ENCODE data around the gene CHCHD3. TPM values are rescaled to one million over a fixed set of nuclear protein-coding genes. Genes with fewer than 3 reads are reported as not detected.

The CHCHD3 gene
- total RNA-seq, 5 donors from 2014 or later (not counting 1 experiment from before 2014, with no cell fraction given), result 25.6 to 33.7 (median 30.3) TPM

DNA sequence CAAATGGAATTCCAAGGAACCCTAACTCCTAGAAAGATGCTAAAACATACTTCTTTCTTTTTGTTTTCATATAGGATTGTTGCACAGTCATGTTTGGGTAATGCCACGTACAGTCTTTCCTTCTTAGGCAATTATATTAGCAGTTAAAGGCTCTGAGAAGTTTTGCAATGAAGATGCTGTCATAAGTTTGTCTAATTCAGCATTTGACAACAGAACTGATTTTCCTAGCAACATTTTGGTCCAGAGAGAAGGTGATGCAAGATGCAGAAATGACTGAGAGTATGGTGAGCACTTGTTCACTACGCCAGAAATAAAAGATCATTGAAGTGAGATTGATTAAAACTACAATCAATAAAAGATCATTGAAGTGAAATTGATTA lies 321.7 kb downstream of the CHCHD3 start:
- H3K36me3 ChIP-seq (ENCODE audit: control insufficient read depth in 2 of 2, extremely low read depth in 1 of 2, insufficient read depth in 1 of 2, low read length in 1 of 2), result no peaks in the 10 kb centered on the region
- H3K27me3 ChIP-seq (replicated peaks in 1 of 2; ENCODE audit: control insufficient read depth in 2 of 2, extremely low read depth in 1 of 2, insufficient read depth in 2 of 2, low read length in 1 of 2), result peaks cover 0 to 3% of the 10 kb centered on the region in 2 experiments
- Mint-ChIP-seq H3K9me3 (no peaks in the 10 kb centered on the region), H3K4me3 (no peak overlapping the region), H3K27me3 (no peaks in the 10 kb centered on the region), H3K27ac (no peak overlapping the region), H3K36me3 (no peaks in the 10 kb centered on the region), H3K4me1 (peaks cover 5 to 12% (median 10%) of the 10 kb centered on the region in 3 donors)
- ChIA-PET POLR2A (no interaction called here), CTCF (no interaction called here)
- H3K4me1 ChIP-seq (ENCODE audit: control insufficient read depth in 1 of 2, extremely low read depth in 1 of 2, insufficient read depth in 2 of 2, low read length in 2 of 2), result peaks cover 0 to 5% of the 10 kb centered on the region in 2 experiments
- WGBS (ENCODE audit: insufficient coverage), result no CpG with 5 or more reads among the region's 2 CpGs
- H3K9me3 ChIP-seq, result no peaks in the 10 kb centered on the region
- H3K4me3 ChIP-seq (ENCODE audit: control insufficient read depth in 1 of 2, extremely low read depth in 1 of 2, low read length in 1 of 2), result no peak overlapping the region
- H3K27ac ChIP-seq (ENCODE audit: low read length), result no peak overlapping the region
- no peak for DNase-seq
- ATAC-seq (replicated peaks in 1 of 4), result no peak

DNA sequence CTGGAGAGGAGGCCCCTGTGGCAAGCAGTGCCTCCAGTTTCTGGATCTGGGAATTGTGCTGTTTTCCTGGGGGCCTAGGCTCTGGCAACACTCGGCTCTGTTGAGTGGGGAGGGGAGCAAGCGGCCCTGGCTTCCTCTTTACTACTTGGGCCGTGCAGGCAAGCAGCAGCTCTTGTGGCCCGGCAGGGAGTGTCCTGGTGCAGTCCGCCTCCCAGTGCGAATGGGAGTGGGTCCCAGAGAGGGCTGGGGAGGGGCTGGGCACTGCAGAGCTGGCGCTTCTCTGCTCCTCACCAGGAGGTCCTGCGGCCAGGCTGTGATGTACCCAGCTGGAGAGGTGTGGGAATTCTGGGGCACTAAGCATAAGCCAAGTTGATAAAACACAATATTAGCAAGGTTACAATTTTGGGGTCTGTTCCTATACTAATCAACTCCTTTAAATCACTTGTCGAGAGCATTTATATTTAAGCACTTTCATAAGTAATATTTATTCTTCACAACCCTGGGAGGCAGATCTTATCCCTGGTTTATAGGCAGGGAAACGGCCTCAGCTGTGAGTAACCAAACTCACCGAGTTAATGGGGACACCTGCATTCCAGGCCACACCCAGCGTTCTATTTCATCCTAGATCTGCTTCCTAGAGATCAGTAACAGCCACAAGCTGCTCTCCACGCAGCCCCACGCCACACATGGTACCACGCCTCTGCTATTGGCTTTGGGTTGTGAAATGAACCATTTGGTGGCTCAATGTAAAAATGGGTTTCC lies 322.2 kb downstream of the CHCHD3 start:
- no peak for ATAC-seq (replicated peaks in 1 of 4)
- Histone ChIP-seq H3K9me3 (no peaks in the 10 kb centered on the region), H3K4me3 (ENCODE audit: control insufficient read depth in 1 of 2, extremely low read depth in 1 of 2, low read length in 1 of 2) (no peak overlapping the region), H3K36me3 (ENCODE audit: control insufficient read depth in 2 of 2, extremely low read depth in 1 of 2, insufficient read depth in 1 of 2, low read length in 1 of 2) (no peaks in the 10 kb centered on the region), H3K27me3 (replicated peaks in 1 of 2; ENCODE audit: control insufficient read depth in 2 of 2, extremely low read depth in 1 of 2, insufficient read depth in 2 of 2, low read length in 1 of 2) (peaks cover 0 to 3% of the 10 kb centered on the region in 2 experiments), H3K27ac (ENCODE audit: low read length) (no peak overlapping the region), H3K4me1 (ENCODE audit: control insufficient read depth in 1 of 2, extremely low read depth in 1 of 2, insufficient read depth in 2 of 2, low read length in 2 of 2) (peaks cover 0 to 5% of the 10 kb centered on the region in 2 experiments)
- Mint-ChIP-seq H3K4me1 (peaks cover 5 to 16% (median 10%) of the 10 kb centered on the region in 3 donors), H3K9me3 (no peaks in the 10 kb centered on the region), H3K27ac (no peak overlapping the region), H3K36me3 (no peaks in the 10 kb centered on the region), H3K27me3 (no peaks in the 10 kb centered on the region), H3K4me3 (no peak overlapping the region)
- no peak for DNase-seq
- CTCF ChIA-PET, result no interaction called here
- POLR2A ChIA-PET, result no interaction called here
- WGBS (ENCODE audit: insufficient coverage), result 76% methylated on average over 3 of the region's 15 CpGs

DNA sequence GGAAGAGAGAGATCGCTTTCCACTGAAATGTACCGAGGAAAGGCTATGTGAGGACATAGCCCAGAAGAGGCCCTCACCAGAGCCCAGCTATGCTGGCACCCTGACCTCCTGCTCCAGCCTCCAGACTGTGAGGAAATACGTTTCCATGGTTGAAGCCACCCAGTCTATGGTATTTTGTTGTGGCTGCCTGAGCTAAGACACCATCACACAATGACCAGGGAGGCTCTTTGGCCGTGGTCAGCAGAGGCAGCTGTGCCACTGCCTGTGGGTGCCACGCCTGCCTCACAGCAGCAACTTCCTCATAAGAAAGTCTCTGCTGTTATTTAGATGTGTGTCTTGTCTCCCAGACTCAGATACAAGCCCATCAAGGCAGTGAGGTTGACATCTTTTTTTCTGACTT lies 322.9 kb downstream of the CHCHD3 start:
- Mint-ChIP-seq H3K9me3 (no peaks in the 10 kb centered on the region), H3K27ac (no peak overlapping the region), H3K4me1 (peaks cover 5 to 16% (median 10%) of the 10 kb centered on the region in 3 donors), H3K27me3 (no peaks in the 10 kb centered on the region), H3K4me3 (no peak overlapping the region), H3K36me3 (no peaks in the 10 kb centered on the region)
- ChIA-PET POLR2A (no interaction called here), CTCF (no interaction called here)
- no peak for DNase-seq
- no CpG with 5 or more reads among the region's 5 CpGs for WGBS (ENCODE audit: insufficient coverage)
- no peak overlapping the region for H3K4me3 ChIP-seq (ENCODE audit: control insufficient read depth in 1 of 2, extremely low read depth in 1 of 2, low read length in 1 of 2)
- peaks cover 0 to 5% of the 10 kb centered on the region in 2 experiments for H3K4me1 ChIP-seq (ENCODE audit: control insufficient read depth in 1 of 2, extremely low read depth in 1 of 2, insufficient read depth in 2 of 2, low read length in 2 of 2)
- H3K9me3 ChIP-seq, result no peaks in the 10 kb centered on the region
- H3K27me3 ChIP-seq (replicated peaks in 1 of 2; ENCODE audit: control insufficient read depth in 2 of 2, extremely low read depth in 1 of 2, insufficient read depth in 2 of 2, low read length in 1 of 2), result peaks cover 0 to 3% of the 10 kb centered on the region in 2 experiments
- no peak for ATAC-seq (replicated peaks in 1 of 4)
- no peaks in the 10 kb centered on the region for H3K36me3 ChIP-seq (ENCODE audit: control insufficient read depth in 2 of 2, extremely low read depth in 1 of 2, insufficient read depth in 1 of 2, low read length in 1 of 2)
- no peak overlapping the region for H3K27ac ChIP-seq (ENCODE audit: low read length)

DNA sequence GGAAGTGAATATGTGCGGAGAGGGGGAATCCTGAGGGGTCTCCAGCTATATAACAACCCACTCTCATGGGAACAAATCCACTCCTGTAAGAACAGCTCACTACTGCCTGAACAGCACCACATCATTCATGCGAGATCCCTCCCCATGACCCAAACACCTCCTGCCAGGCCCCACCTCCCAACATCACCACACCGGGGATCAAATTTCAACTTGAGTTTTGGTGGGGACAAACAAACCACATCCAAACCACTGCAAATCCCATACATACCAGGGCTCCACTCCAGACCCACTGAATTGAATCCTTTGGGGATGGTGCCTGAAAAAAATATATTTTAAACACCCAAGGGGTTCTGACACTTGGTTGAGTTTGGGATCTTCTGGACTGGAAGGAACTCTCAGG lies 324.1 kb downstream of the CHCHD3 start:
- Mint-ChIP-seq H3K4me1 (peaks cover 5 to 16% (median 10%) of the 10 kb centered on the region in 3 donors), H3K27me3 (no peaks in the 10 kb centered on the region), H3K36me3 (no peaks in the 10 kb centered on the region), H3K9me3 (no peaks in the 10 kb centered on the region), H3K27ac (no peak overlapping the region), H3K4me3 (no peak overlapping the region)
- ATAC-seq (replicated peaks in 1 of 4) (no peak), DNase-seq (no peak)
- Histone ChIP-seq H3K4me3 (ENCODE audit: control insufficient read depth in 1 of 2, extremely low read depth in 1 of 2, low read length in 1 of 2) (no peak overlapping the region), H3K9me3 (no peaks in the 10 kb centered on the region), H3K27ac (ENCODE audit: low read length) (no peak overlapping the region), H3K27me3 (replicated peaks in 1 of 2; ENCODE audit: control insufficient read depth in 2 of 2, extremely low read depth in 1 of 2, insufficient read depth in 2 of 2, low read length in 1 of 2) (peaks cover 0 to 3% of the 10 kb centered on the region in 2 experiments), H3K4me1 (ENCODE audit: control insufficient read depth in 1 of 2, extremely low read depth in 1 of 2, insufficient read depth in 2 of 2, low read length in 2 of 2) (peaks cover 0 to 5% of the 10 kb centered on the region in 2 experiments), H3K36me3 (ENCODE audit: control insufficient read depth in 2 of 2, extremely low read depth in 1 of 2, insufficient read depth in 1 of 2, low read length in 1 of 2) (no peaks in the 10 kb centered on the region)
- CTCF ChIA-PET, result no interaction called here
- WGBS (ENCODE audit: insufficient coverage), result 50% methylated on average over 1 of the region's 3 CpGs
- POLR2A ChIA-PET, result no interaction called here

DNA sequence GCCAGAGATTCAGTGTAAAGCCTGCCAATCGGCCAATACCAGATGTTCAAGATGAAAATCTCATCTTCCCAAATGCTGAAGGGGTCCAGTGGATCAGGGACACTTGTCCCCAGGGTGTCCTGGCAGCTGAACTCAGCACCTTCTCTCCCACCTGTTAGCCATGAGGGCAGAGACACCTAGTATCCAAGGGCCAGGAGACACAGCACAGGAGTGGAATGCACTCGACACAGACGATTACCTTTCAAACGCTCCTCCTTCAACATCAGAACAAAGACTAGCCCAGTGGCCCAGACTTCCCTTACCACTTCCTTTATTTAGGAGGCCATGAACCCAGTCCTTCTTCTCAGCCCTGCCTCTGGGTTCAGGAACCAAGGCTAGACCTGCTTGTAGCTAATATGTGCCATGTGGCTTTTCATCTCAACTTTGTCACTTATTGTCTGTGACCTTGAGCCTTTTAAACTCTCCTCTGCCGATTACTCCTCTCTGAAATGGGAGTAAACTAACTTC lies 325.4 kb downstream of the CHCHD3 start:
- ATAC-seq (replicated peaks in 1 of 4) (no peak), DNase-seq (no peak)
- WGBS (ENCODE audit: insufficient coverage), result 36% methylated on average over 4 of the region's 5 CpGs
- H3K4me3 ChIP-seq (ENCODE audit: control insufficient read depth in 1 of 2, extremely low read depth in 1 of 2, low read length in 1 of 2), result no peak overlapping the region
- Mint-ChIP-seq H3K27me3 (no peaks in the 10 kb centered on the region), H3K27ac (no peak overlapping the region), H3K4me3 (no peak overlapping the region), H3K36me3 (no peaks in the 10 kb centered on the region), H3K4me1 (peaks cover 5 to 16% (median 10%) of the 10 kb centered on the region in 3 donors), H3K9me3 (no peaks in the 10 kb centered on the region)
- H3K36me3 ChIP-seq (ENCODE audit: control insufficient read depth in 2 of 2, extremely low read depth in 1 of 2, insufficient read depth in 1 of 2, low read length in 1 of 2), result no peaks in the 10 kb centered on the region
- ChIA-PET CTCF (no interaction called here), POLR2A (no interaction called here)
- peaks cover 0 to 5% of the 10 kb centered on the region in 2 experiments for H3K4me1 ChIP-seq (ENCODE audit: control insufficient read depth in 1 of 2, extremely low read depth in 1 of 2, insufficient read depth in 2 of 2, low read length in 2 of 2)
- H3K27ac ChIP-seq (ENCODE audit: low read length), result no peak overlapping the region
- H3K9me3 ChIP-seq, result no peaks in the 10 kb centered on the region
- no peaks in the 10 kb centered on the region for H3K27me3 ChIP-seq (replicated peaks in 1 of 2; ENCODE audit: control insufficient read depth in 2 of 2, extremely low read depth in 1 of 2, insufficient read depth in 2 of 2, low read length in 1 of 2)

DNA sequence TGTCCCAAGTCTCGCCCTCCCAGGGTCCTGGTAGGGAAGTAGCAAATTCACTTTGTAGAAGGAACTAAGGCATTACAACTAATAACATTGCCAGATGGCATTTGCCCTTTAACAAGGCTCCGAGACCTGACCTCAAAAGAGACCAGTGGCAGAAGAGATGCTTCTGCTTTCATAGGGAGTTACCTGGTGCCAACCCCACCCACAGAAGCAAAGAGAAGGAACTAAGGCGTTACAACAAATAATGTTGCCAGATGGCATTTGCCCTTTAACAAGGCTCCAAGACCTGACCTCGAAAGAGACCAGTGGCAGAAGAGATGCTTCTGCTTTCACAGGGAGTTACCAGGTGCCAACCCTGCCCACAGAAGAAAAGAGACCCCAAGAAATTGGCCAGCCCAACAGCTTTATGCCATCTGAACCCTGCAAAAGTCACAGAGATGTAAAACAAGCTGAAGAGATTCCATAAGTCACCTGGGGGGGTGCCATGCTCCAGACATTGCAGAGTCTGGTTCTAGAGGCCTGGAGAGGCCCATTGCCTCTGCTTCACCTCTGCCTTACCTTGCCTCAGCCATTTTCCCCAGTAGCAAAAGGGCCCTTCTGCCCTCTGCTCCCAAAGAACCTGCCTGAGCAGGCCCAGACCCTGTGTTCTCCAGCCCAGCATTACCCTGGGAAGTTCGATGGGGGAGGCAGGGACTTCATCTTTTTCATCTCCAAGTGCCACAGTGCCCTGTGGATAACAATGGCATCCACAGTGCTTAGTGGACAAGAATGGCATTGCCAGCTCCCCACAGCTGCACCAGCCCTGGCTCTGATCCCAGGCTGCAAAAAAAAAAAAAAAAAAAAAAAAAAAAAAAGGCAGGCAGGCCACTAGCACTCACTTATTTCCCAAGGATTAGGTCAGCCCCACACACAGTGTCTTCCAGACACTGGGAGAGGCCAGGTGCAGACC lies 326.1 kb downstream of the CHCHD3 start:
- Histone ChIP-seq H3K4me3 (ENCODE audit: control insufficient read depth in 1 of 2, extremely low read depth in 1 of 2, low read length in 1 of 2) (no peak overlapping the region), H3K27ac (ENCODE audit: low read length) (no peak overlapping the region), H3K36me3 (ENCODE audit: control insufficient read depth in 2 of 2, extremely low read depth in 1 of 2, insufficient read depth in 1 of 2, low read length in 1 of 2) (no peaks in the 10 kb centered on the region), H3K27me3 (replicated peaks in 1 of 2; ENCODE audit: control insufficient read depth in 2 of 2, extremely low read depth in 1 of 2, insufficient read depth in 2 of 2, low read length in 1 of 2) (peaks cover 0 to 6% of the 10 kb centered on the region in 2 experiments), H3K4me1 (ENCODE audit: control insufficient read depth in 1 of 2, extremely low read depth in 1 of 2, insufficient read depth in 2 of 2, low read length in 2 of 2) (peaks cover 0 to 5% of the 10 kb centered on the region in 2 experiments), H3K9me3 (no peaks in the 10 kb centered on the region)
- CTCF ChIA-PET, result no interaction called here
- Mint-ChIP-seq H3K9me3 (no peaks in the 10 kb centered on the region), H3K4me3 (no peak overlapping the region), H3K27ac (no peak overlapping the region), H3K27me3 (no peaks in the 10 kb centered on the region), H3K4me1 (peaks cover 5 to 16% (median 10%) of the 10 kb centered on the region in 3 donors), H3K36me3 (no peaks in the 10 kb centered on the region)
- WGBS (ENCODE audit: insufficient coverage), result 79% methylated on average over 3 of the region's 5 CpGs
- no peak for ATAC-seq (replicated peaks in 1 of 4)
- POLR2A ChIA-PET, result no interaction called here
- DNase-seq, result no peak

Data from T-cell (primary cell).